ENCODE measurements around the gene NISCH.

NISCH gene

GRCh38 chr3:52535411-52536111, 80.2 kb downstream of the NISCH start:
- peak overlapping the region; percentile 94 for H3K27ac ChIP-seq
- TF ChIP-seq ZFX (IDR thresholded peaks at IDR 0.05; ENCODE audit: borderline replicate concordance) (no peak), CTCF (IDR thresholded peaks at IDR 0.05) (no peak)

GRCh38 chr3:52536112-52536368, 80.6 kb downstream of the NISCH start:
- TF ChIP-seq ZFX (IDR thresholded peaks at IDR 0.05; ENCODE audit: borderline replicate concordance) (no peak), CTCF (IDR thresholded peaks at IDR 0.05) (no peak)

DNA sequence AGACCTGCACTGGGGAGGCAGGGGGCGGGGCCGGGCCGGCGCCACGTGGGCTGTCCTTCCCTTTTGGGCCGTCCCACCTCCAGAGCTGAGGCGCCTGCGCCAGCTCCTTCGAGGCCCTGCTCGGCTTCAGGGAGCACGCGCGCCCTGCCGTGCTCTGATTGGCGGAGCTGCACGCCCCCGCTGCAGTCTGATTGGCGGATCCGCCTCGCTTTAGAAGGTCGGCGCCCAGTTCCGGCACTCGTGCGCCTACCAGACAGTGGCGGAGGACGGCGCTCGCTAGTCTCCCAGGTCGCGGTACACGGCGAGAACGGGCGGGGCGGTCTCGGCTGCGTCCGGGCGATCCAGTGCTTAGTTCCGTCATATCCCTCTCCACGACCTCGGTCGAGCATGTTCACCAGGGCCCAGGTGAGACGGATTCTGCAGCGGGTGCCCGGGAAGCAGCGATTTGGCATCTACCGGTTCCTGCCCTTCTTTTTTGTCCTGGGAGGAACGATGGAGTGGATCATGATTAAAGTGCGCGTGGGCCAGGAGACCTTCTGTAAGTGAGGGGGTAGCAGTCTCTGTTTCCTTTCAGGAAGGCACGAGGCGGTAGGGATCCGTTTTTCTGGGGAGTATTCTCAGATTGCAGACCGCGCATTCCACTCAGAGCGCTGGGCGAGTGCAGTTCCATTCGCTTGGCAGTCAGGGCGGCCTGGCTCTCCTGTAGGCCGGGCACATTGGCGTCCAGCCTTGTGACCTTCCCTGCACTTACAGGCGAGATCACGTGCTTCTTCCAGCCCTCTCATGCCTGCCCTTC, 81.2 kb downstream of the NISCH start, which contains the start of gene UQCC5:
TSS of gene UQCC5 (plus strand) at position 237 of the 796 bp plus-strand sequence. CDS start at position 388, 151 bp downstream.
- TF ChIP-seq ZFX (IDR thresholded peaks at IDR 0.05; ENCODE audit: borderline replicate concordance) (no peak), CTCF (IDR thresholded peaks at IDR 0.05) (no peak; the same call in 1 of the 2 replicates)
- peak within 1 kb of the TSS; percentile 94 for H3K27ac ChIP-seq

More at GRCh38 chr3:52536112-52536368, 80.6 kb downstream of the NISCH start:
- H3K27ac ChIP-seq: peak overlapping the region; percentile 94

DNA sequence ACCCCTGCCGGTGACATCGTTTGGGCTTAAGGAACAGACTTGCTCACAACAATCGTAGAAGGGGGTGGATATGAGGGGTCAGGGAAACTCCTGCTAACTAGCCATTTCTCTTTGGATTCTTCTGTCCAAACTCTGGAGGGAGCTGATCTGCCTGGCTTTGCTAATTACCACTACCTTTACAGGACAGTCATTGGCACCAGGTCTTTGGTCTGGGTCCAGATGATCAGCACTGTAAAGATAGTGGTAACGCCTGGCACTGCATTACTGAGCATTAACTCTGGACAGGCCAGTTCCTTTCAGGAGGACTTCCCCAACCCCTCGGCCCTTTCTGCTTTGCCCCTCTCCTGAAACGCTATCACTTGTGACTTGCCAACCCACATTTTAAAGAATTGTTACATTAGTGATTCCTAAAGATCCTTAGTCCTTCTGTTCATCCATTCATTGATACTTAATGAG, 81.8 kb downstream of the NISCH start:
- peak overlapping the region; percentile 94 for H3K27ac ChIP-seq

GRCh38 chr3:52537726-52538421, 82.5 kb downstream of the NISCH start:
- H3K27ac ChIP-seq: peak overlapping the region; percentile 94
- no peak for TF ChIP-seq CTCF (IDR thresholded peaks at IDR 0.05)
- TF ChIP-seq ZFX (IDR thresholded peaks at IDR 0.05; ENCODE audit: borderline replicate concordance): no peak

More for the DNA sequence above, 81.8 kb downstream of the NISCH start:
- TF ChIP-seq ZFX (IDR thresholded peaks at IDR 0.05; ENCODE audit: borderline replicate concordance): no peak
- TF ChIP-seq CTCF (IDR thresholded peaks at IDR 0.05): 0 out of 2 replicates have a peak, but pooled peaks have one; percentile 2

GRCh38 chr3:52539010-52539653, 83.7 kb downstream of the NISCH start:
- TF ChIP-seq CTCF (IDR thresholded peaks at IDR 0.05): no peak
- TF ChIP-seq ZFX (IDR thresholded peaks at IDR 0.05; ENCODE audit: borderline replicate concordance): no peak

More at GRCh38 chr3:52539010-52539653, 83.7 kb downstream of the NISCH start:
- H3K27ac ChIP-seq: peak overlapping the region; percentile 44; the same call in 1 of the 2 replicates

All from 22Rv1 (cell line).